Measurements from ENCODE around the gene DPYSL3. TPM values are rescaled to one million over a fixed set of nuclear protein-coding genes. Genes with fewer than 3 reads are reported as not detected.
A peak's percentile ranks its signal among the peaks of the same experiment; 100 is the strongest.

The DPYSL3 gene
- polyA plus RNA-seq, 1 experiment = 139 TPM

- ChIA-PET POLR2A (no interaction called here), CTCF (interaction anchor here (1.1 to 5.8 kb wide), 5 partner anchors 15 to 126 kb away, joined by 3 to 108 read pairs (median 12); no protein-coding TSS in a partner anchor)
- TF ChIP-seq CTCF (IDR thresholded peaks at IDR 0.05; ENCODE audit: low read depth, low read length) = no peak
- Histone ChIP-seq H3K9me3 (ENCODE audit: control insufficient read depth, insufficient read depth, low read length) (no peaks in the 10 kb centered on the region), H3K27me3 (ENCODE audit: control insufficient read depth, insufficient read depth, low read length) (no peaks in the 10 kb centered on the region), H3K4me3 (ENCODE audit: low read depth, low read length) (peak overlapping the region; percentile 84), H3K27ac (ENCODE audit: low read depth, low read length) (no peak overlapping the region)
- DNase-seq (ENCODE audit: low read depth, low spot score) = no peak
Measured at GRCh38 chr5:147452165-147452811, 57.6 kb downstream of the DPYSL3 start.

- POLR2A ChIA-PET = no interaction called here
- CTCF ChIA-PET = interaction anchor here (0.7 to 5.8 kb wide), 5 partner anchors 9 to 127 kb away, joined by 3 to 108 read pairs (median 5); no protein-coding TSS in a partner anchor
Measured at GRCh38 chr5:147451193-147451592, 58.7 kb downstream of the DPYSL3 start.

GRCh38 chr5:147450606-147451005 lies 59.3 kb downstream of the DPYSL3 start:
- Histone ChIP-seq H3K27me3 (ENCODE audit: control insufficient read depth, insufficient read depth, low read length) (no peaks in the 10 kb centered on the region), H3K4me3 (ENCODE audit: low read depth, low read length) (no peak overlapping the region), H3K27ac (ENCODE audit: low read depth, low read length) (no peak overlapping the region), H3K9me3 (ENCODE audit: control insufficient read depth, insufficient read depth, low read length) (no peaks in the 10 kb centered on the region)
- ChIA-PET CTCF (interaction anchor here (0.7 to 5.8 kb wide), 4 partner anchors 18 to 127 kb away, joined by 3 to 108 read pairs (median 10); no protein-coding TSS in a partner anchor), POLR2A (no interaction called here)
- no peak for TF ChIP-seq CTCF (IDR thresholded peaks at IDR 0.05; ENCODE audit: low read depth, low read length)
- no peak for DNase-seq (ENCODE audit: low read depth, low spot score)

More at GRCh38 chr5:147451193-147451592, 58.7 kb downstream of the DPYSL3 start:
- no peak overlapping the region for H3K4me3 ChIP-seq (ENCODE audit: low read depth, low read length)
- no peak overlapping the region for H3K27ac ChIP-seq (ENCODE audit: low read depth, low read length)
- no peak for TF ChIP-seq CTCF (IDR thresholded peaks at IDR 0.05; ENCODE audit: low read depth, low read length)
- no peaks in the 10 kb centered on the region for H3K9me3 ChIP-seq (ENCODE audit: control insufficient read depth, insufficient read depth, low read length)
- DNase-seq (ENCODE audit: low read depth, low spot score) = no peak
- H3K27me3 ChIP-seq (ENCODE audit: control insufficient read depth, insufficient read depth, low read length) = no peaks in the 10 kb centered on the region

- no peak for TF ChIP-seq CTCF (IDR thresholded peaks at IDR 0.05; ENCODE audit: low read depth, low read length)
- Histone ChIP-seq H3K9me3 (ENCODE audit: control insufficient read depth, insufficient read depth, low read length) (no peaks in the 10 kb centered on the region), H3K27ac (ENCODE audit: low read depth, low read length) (no peak overlapping the region), H3K27me3 (ENCODE audit: control insufficient read depth, insufficient read depth, low read length) (no peaks in the 10 kb centered on the region), H3K4me3 (ENCODE audit: low read depth, low read length) (no peak overlapping the region)
- ChIA-PET CTCF (interaction anchor here (0.9 to 2.1 kb wide), 6 partner anchors 44 to 260 kb away, joined by 3 to 16 read pairs (median 4); no protein-coding TSS in a partner anchor), POLR2A (interaction anchor here (1.1 kb wide), 1 partner anchor 44 kb away, joined by 4 read pairs; no protein-coding TSS in a partner anchor)
- no peak for DNase-seq (ENCODE audit: low read depth, low spot score)
Measured at GRCh38 chr5:147448766-147449165, 61.1 kb downstream of the DPYSL3 start.

GRCh38 chr5:147446523-147446922 lies 63.3 kb downstream of the DPYSL3 start:
- ChIA-PET POLR2A (no interaction called here), CTCF (interaction anchor here (0.7 kb wide), 1 partner anchor 125 kb away, joined by 3 read pairs; no protein-coding TSS in a partner anchor)

More at GRCh38 chr5:147446523-147446922, 63.3 kb downstream of the DPYSL3 start:
- Histone ChIP-seq H3K4me3 (ENCODE audit: low read depth, low read length) (no peak overlapping the region), H3K27me3 (ENCODE audit: control insufficient read depth, insufficient read depth, low read length) (no peaks in the 10 kb centered on the region), H3K9me3 (ENCODE audit: control insufficient read depth, insufficient read depth, low read length) (no peaks in the 10 kb centered on the region), H3K27ac (ENCODE audit: low read depth, low read length) (no peak overlapping the region)
- no peak for TF ChIP-seq CTCF (IDR thresholded peaks at IDR 0.05; ENCODE audit: low read depth, low read length)
- no peak for DNase-seq (ENCODE audit: low read depth, low spot score)

Data from AG04450 (cell line).